H1 (cell line): ENCODE results near the gene C5orf15. TPM values are rescaled to one million over a fixed set of nuclear protein-coding genes. Genes with fewer than 3 reads are reported as not detected.

Experiments used
- BCL11A ChIP-seq, 2 experiments: IDR thresholded peaks; one replicate each; pipeline ENCODE4 v1.6.1; 2011; ENCODE audit warnings: low read depth in 2 of 2, low read length in 2 of 2, mild to moderate bottlenecking in 2 of 2
- CTBP2 ChIP-seq: IDR thresholded peaks from 2 replicates; pipeline ENCODE4 v1.7.0; 2011; ENCODE audit warnings: borderline replicate concordance, mild to moderate bottlenecking, moderate library complexity, mixed read lengths, low read length; ENCODE audit not compliant: insufficient read depth, insufficient read length
- PHF8 ChIP-seq: fragments of 200-600 bp; sonication (generic); conservative IDR thresholded peaks from 2 replicates; pipeline ENCODE4 v1.7.1; 2012; ENCODE audit warnings: low read depth, mild to moderate bottlenecking, inconsistent platforms, low read length, moderate library complexity
- POLR2AphosphoS5 ChIP-seq: IDR thresholded peaks from 2 replicates; pipeline ENCODE4 v1.6.1; 2011; ENCODE audit warnings: low read depth, low read length
- SP4 ChIP-seq: IDR thresholded peaks from 2 replicates; pipeline ENCODE4 v1.6.1; 2012; ENCODE audit warnings: low read length, inconsistent platforms
- SUZ12 ChIP-seq: fragments of 200-600 bp; sonication (generic); IDR thresholded peaks from 2 replicates; pipeline ENCODE4 v1.6.1; 2012; ENCODE audit warnings: mild to moderate bottlenecking, inconsistent platforms, low read length, moderate library complexity, mixed read lengths
- TAF7 ChIP-seq: optimal IDR thresholded peaks from 2 replicates; pipeline ENCODE3; 2011; ENCODE audit warnings: low read depth, mild to moderate bottlenecking, inconsistent platforms, low read length, moderate library complexity, borderline replicate concordance
- ZNF274 ChIP-seq: IDR thresholded peaks from 2 replicates; pipeline ENCODE4 v1.7.0; 2012; ENCODE audit warnings: low read length, borderline replicate concordance; ENCODE audit errors: extremely low read depth
- polyA plus RNA-seq, 7 experiments: library from polyadenylated mRNA; depleted of rRNA in 3 of 7; stranded (reverse) in 5 of 7; unstranded in 2 of 7; fragments of >200 nt in 5 of 7; fragments of 200-250 nt in 2 of 7; gene quantifications; 1 replicate in 5 of 7; 2 replicates in 1 of 7; 4 replicates in 1 of 7; pipeline versions ENCODE4 v1.2.1 to v1.2.3, GENCODE V29; 2011 to 2013; ENCODE audit warnings: missing spikeins in 2 of 7, mixed read lengths in 2 of 7
- total RNA-seq: library from RNA; stranded (reverse); fragmentation: NEBNext Ultra II Directional; extraction: Animal tissue kit (Norgen Biotek cat#: 25700); gene quantifications from 2 replicates; pipeline ENCODE4 v1.2.1, GENCODE V29; 2021
- TF ChIP-seq, protein P1 (sequence below): IDR thresholded peaks from 2 replicates; pipeline ENCODE4 v1.6.1; 2012; ENCODE audit warnings: inconsistent platforms
- TF ChIP-seq, protein P2 (sequence below): fragments of 300-600 bp; sonication (generic); IDR thresholded peaks from 2 replicates; pipeline ENCODE4 v1.7.1; 2012; ENCODE audit warnings: low read length, moderate library complexity, mild to moderate bottlenecking, inconsistent platforms; ENCODE audit not compliant: insufficient replicate concordance

C5orf15 gene
- total and polyA plus RNA-seq, 2 of the 8 experiments (the other 6 are each of a cell fraction or from before 2014, with no cell fraction given): 31.7 to 39.3 TPM

DNA sequence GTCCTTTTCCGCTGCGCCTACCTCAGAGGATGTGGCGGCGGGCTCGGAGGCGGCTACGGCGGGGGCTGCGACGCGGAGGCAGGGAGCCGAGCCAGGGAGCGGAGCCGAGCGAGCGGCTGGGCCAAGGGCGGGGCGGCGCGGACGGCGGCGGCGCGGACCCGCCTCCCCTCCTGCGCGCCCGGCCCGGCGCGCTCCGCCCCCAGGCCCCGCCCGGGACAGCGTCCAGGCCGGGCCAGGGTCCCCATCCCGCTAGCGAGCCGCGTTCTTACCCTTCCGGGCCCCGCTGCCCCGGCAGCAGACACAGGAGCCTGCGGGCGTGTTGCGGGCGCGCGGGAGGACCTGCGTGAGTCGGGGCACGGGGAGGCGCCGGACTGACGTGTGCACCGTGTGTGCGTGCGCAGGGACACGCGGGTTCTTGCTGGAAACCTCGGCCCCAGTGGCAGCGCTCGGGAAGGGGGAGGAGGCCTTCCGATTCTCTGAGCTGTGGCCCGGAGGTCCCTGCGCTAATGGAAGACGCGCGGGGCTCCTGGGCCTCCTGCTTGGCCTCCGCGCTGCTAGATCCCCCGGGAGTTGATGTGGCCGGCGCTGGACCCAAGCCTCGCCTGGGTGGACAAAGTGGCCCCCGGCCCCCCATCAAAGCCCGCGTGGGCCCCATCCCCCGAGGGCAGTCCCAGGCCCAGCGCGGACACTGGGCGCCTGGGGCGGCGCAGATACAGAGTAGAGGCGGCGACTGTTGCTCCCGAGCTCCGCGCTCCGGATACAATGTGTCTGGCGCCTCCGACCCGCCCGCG, 36.4 kb upstream of the C5orf15 start, which contains the start of gene VDAC1 (continued):
- TF ChIP-seq, protein P1, sequence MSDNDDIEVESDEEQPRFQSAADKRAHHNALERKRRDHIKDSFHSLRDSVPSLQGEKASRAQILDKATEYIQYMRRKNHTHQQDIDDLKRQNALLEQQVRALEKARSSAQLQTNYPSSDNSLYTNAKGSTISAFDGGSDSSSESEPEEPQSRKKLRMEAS: peak; percentile 38; the same call in 1 of the 2 replicates
- TF ChIP-seq, protein P2, sequence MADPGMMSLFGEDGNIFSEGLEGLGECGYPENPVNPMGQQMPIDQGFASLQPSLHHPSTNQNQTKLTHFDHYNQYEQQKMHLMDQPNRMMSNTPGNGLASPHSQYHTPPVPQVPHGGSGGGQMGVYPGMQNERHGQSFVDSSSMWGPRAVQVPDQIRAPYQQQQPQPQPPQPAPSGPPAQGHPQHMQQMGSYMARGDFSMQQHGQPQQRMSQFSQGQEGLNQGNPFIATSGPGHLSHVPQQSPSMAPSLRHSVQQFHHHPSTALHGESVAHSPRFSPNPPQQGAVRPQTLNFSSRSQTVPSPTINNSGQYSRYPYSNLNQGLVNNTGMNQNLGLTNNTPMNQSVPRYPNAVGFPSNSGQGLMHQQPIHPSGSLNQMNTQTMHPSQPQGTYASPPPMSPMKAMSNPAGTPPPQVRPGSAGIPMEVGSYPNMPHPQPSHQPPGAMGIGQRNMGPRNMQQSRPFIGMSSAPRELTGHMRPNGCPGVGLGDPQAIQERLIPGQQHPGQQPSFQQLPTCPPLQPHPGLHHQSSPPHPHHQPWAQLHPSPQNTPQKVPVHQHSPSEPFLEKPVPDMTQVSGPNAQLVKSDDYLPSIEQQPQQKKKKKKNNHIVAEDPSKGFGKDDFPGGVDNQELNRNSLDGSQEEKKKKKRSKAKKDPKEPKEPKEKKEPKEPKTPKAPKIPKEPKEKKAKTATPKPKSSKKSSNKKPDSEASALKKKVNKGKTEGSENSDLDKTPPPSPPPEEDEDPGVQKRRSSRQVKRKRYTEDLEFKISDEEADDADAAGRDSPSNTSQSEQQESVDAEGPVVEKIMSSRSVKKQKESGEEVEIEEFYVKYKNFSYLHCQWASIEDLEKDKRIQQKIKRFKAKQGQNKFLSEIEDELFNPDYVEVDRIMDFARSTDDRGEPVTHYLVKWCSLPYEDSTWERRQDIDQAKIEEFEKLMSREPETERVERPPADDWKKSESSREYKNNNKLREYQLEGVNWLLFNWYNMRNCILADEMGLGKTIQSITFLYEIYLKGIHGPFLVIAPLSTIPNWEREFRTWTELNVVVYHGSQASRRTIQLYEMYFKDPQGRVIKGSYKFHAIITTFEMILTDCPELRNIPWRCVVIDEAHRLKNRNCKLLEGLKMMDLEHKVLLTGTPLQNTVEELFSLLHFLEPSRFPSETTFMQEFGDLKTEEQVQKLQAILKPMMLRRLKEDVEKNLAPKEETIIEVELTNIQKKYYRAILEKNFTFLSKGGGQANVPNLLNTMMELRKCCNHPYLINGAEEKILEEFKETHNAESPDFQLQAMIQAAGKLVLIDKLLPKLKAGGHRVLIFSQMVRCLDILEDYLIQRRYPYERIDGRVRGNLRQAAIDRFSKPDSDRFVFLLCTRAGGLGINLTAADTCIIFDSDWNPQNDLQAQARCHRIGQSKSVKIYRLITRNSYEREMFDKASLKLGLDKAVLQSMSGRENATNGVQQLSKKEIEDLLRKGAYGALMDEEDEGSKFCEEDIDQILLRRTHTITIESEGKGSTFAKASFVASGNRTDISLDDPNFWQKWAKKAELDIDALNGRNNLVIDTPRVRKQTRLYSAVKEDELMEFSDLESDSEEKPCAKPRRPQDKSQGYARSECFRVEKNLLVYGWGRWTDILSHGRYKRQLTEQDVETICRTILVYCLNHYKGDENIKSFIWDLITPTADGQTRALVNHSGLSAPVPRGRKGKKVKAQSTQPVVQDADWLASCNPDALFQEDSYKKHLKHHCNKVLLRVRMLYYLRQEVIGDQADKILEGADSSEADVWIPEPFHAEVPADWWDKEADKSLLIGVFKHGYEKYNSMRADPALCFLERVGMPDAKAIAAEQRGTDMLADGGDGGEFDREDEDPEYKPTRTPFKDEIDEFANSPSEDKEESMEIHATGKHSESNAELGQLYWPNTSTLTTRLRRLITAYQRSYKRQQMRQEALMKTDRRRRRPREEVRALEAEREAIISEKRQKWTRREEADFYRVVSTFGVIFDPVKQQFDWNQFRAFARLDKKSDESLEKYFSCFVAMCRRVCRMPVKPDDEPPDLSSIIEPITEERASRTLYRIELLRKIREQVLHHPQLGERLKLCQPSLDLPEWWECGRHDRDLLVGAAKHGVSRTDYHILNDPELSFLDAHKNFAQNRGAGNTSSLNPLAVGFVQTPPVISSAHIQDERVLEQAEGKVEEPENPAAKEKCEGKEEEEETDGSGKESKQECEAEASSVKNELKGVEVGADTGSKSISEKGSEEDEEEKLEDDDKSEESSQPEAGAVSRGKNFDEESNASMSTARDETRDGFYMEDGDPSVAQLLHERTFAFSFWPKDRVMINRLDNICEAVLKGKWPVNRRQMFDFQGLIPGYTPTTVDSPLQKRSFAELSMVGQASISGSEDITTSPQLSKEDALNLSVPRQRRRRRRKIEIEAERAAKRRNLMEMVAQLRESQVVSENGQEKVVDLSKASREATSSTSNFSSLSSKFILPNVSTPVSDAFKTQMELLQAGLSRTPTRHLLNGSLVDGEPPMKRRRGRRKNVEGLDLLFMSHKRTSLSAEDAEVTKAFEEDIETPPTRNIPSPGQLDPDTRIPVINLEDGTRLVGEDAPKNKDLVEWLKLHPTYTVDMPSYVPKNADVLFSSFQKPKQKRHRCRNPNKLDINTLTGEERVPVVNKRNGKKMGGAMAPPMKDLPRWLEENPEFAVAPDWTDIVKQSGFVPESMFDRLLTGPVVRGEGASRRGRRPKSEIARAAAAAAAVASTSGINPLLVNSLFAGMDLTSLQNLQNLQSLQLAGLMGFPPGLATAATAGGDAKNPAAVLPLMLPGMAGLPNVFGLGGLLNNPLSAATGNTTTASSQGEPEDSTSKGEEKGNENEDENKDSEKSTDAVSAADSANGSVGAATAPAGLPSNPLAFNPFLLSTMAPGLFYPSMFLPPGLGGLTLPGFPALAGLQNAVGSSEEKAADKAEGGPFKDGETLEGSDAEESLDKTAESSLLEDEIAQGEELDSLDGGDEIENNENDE: no peak
- TF ChIP-seq CTBP2: peak; percentile 28
- no peak for TF ChIP-seq ZNF274
- TF ChIP-seq BCL11A (IDR thresholded peaks at IDR 0.05; ENCODE audit: low read depth in 2 of 2, low read length in 2 of 2): no peak
- peak; percentile 35 for TF ChIP-seq TAF7
- no peak for TF ChIP-seq SUZ12
- TF ChIP-seq POLR2AphosphoS5: peak; percentile 57
- TF ChIP-seq SP4: no peak
- TF ChIP-seq PHF8: peak; percentile 63
